Fibroblast of mammary gland (primary cell): ENCODE data around the gene SAT2.
"Not testable (repeated sequence)": the region's sequence is repeated elsewhere in the genome, so short reads cannot be mapped to it uniquely, and the experiment has no call there.

Source experiments
- DNase-seq: peaks from one replicate; pipeline ENCODE4 v3.0.0-alpha.2; 2010; ENCODE audit warnings: low read depth
- H3K4me3 ChIP-seq: 2 replicates; pipeline ENCODE4 v1.5.1; 2011; ENCODE audit warnings: low read depth, mild to moderate bottlenecking, low read length, moderate library complexity; ENCODE audit not compliant: control insufficient read depth
- TF ChIP-seq, protein P1 (sequence below): conservative IDR thresholded peaks from 2 replicates; pipeline ENCODE4 v1.5.1; 2011; ENCODE audit warnings: low read depth, low read length, inconsistent platforms; ENCODE audit not compliant: control insufficient read depth, insufficient read depth

SAT2 gene

DNA sequence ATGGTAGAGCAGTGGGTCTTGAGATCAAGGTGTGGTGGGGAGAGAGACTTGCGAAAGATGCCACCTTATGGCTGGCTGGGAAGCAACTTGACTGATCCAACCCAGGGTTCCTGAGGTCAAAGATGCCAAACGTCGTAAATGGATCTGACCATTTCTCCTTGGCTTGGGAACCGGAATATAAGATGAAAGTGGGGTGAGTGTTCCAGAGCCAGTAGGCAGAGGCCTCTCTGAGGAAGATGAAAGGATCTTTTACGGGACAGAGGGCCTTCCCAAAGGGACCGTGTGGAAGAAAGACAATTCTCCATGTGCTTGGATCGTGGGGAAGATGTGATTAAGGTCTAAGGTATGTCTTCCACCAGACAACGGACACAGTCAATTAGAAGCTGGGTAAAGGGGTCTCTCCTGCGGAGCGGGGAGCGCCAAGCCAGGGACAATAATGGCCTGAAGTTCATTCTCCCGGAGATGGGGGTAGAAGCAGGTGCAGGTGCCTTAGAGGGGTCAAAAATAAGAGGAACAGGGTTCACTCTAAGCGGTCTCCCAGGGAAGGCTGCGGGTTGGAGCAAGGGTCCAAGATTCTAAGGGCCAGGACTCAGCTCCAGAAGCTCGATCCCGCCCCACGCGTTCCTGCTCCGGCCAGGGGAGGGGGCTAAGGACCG lies 13.7 kb downstream of the SAT2 start:
- DNase-seq: peak; percentile 54
- TF ChIP-seq, protein P1, sequence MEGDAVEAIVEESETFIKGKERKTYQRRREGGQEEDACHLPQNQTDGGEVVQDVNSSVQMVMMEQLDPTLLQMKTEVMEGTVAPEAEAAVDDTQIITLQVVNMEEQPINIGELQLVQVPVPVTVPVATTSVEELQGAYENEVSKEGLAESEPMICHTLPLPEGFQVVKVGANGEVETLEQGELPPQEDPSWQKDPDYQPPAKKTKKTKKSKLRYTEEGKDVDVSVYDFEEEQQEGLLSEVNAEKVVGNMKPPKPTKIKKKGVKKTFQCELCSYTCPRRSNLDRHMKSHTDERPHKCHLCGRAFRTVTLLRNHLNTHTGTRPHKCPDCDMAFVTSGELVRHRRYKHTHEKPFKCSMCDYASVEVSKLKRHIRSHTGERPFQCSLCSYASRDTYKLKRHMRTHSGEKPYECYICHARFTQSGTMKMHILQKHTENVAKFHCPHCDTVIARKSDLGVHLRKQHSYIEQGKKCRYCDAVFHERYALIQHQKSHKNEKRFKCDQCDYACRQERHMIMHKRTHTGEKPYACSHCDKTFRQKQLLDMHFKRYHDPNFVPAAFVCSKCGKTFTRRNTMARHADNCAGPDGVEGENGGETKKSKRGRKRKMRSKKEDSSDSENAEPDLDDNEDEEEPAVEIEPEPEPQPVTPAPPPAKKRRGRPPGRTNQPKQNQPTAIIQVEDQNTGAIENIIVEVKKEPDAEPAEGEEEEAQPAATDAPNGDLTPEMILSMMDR: no peak
- peak overlapping the region; percentile 84 for H3K4me3 ChIP-seq

GRCh38 chr17:7612294-7612640 lies 15.4 kb downstream of the SAT2 start:
- DNase-seq: no peak
- TF ChIP-seq, protein P1: no peak
- no peak overlapping the region for H3K4me3 ChIP-seq

- DNase-seq: no peak
- H3K4me3 ChIP-seq: no peak overlapping the region
- TF ChIP-seq, protein P1: no peak
These were observed 15.9 kb downstream of the SAT2 start for GRCh38 chr17:7611635-7612293.

DNA sequence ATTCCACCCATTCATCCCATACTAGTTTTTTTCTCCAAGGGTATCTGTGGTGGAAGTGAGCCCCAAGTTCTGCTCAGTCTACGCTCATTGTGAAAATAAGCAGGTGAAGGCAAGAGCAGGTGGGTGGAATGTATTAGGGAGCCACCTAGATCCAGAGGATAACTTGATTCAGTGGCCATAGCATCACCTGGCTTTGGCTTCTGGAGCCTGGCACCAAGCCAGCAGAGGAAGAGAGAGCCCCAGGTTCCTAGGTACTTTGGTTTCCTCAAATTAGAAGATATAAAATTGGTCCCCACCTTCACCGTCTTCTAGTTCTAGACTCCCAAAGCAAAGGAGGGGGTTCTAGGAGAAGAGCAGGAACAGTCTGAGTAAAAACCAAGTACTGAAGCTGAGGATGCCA lies 17.0 kb downstream of the SAT2 start:
- TF ChIP-seq, protein P1: no peak
- no peak for DNase-seq
- no peak overlapping the region for H3K4me3 ChIP-seq

GRCh38 chr17:7606280-7606679 lies 21.3 kb downstream of the SAT2 start:
- TF ChIP-seq, protein P1: no peak
- DNase-seq: no peak
- no peak overlapping the region for H3K4me3 ChIP-seq

- DNase-seq: not testable (repeated sequence)
These were observed 30.1 kb downstream of the SAT2 start for GRCh38 chr17:7597561-7597960.

GRCh38 chr17:7593296-7593695 lies 34.3 kb downstream of the SAT2 start:
- no peak overlapping the region for H3K4me3 ChIP-seq
- DNase-seq: no peak
- TF ChIP-seq, protein P1: no peak

More at GRCh38 chr17:7597561-7597960, 30.1 kb downstream of the SAT2 start:
- H3K4me3 ChIP-seq: not testable (repeated sequence)
